Upper lobe of left lung (tissue), 4 donors: ENCODE results near the gene ANKRD10.

ENCODE experiments used
- CTCF ChIP-seq, 6 experiments: fragments of 450-650 bp in 4 of 6; fragments of 200-600 bp in 2 of 6; sonication (generic) in 2 of 6; IDR thresholded peaks; one replicate each; pipeline ENCODE4 v1.5.1; 2016 to 2019; ENCODE audit warnings: antibody characterized with exemption in 6 of 6
- EP300 ChIP-seq, 4 donors: sonication (generic); formaldehyde crosslinking; IDR thresholded peaks; one replicate each; pipeline ENCODE4 v1.5.1; 2017; ENCODE audit warnings: antibody characterized with exemption in 4 of 4, control low read depth in 2 of 4
- POLR2A ChIP-seq, 4 donors: fragments of 450-650 bp; IDR thresholded peaks; one replicate each; pipeline ENCODE4 v1.5.1; 2016 to 2017; ENCODE audit warnings: antibody characterized with exemption in 4 of 4, mild to moderate bottlenecking in 2 of 4
- POLR2AphosphoS5 ChIP-seq, 2 donors: sonication (generic); formaldehyde crosslinking; IDR thresholded peaks; one replicate each; pipeline ENCODE4 v1.5.1; 2017; ENCODE audit warnings: antibody characterized with exemption in 2 of 2

GRCh38 chr13:110937511-110938285, 22.8 kb upstream of the ANKRD10 start:
- TF ChIP-seq CTCF (IDR thresholded peaks at IDR 0.05): no peak
- no peak for TF ChIP-seq EP300 (IDR thresholded peaks at IDR 0.05)
- no peak for TF ChIP-seq POLR2AphosphoS5 (IDR thresholded peaks at IDR 0.05)
- TF ChIP-seq POLR2A (IDR thresholded peaks at IDR 0.05): no peak
